Stimulated activated CD8-positive, alpha-beta memory T cell treated with anti-CD3 and anti-CD28 coated beads, Interleukin-2, amount 100 ng/mL, for 1 hour (primary cell): ENCODE measurements around the gene GNPAT.

Experiments used
- DNase-seq, 2 donors: peaks; one replicate each; pipeline ENCODE4 v3.0.0-alpha.2; 2020; ENCODE audit warnings: low read depth in 2 of 2

The GNPAT gene

GRCh38 chr1:231213831-231214573 lies 27.0 kb upstream of the GNPAT start:
- DNase-seq: no peak

- no peak for DNase-seq
These were observed 25.9 kb upstream of the GNPAT start for GRCh38 chr1:231214918-231215680.

GRCh38 chr1:231215681-231216385 lies 25.2 kb upstream of the GNPAT start:
- DNase-seq: no peak

- no peak for DNase-seq
These were observed 24.5 kb upstream of the GNPAT start for GRCh38 chr1:231216498-231216897.

GRCh38 chr1:231217056-231217455 lies 24.0 kb upstream of the GNPAT start:
- no peak for DNase-seq

GRCh38 chr1:231218078-231218477 lies 22.9 kb upstream of the GNPAT start:
- no peak for DNase-seq

- no peak for DNase-seq
These were observed 21.3 kb upstream of the GNPAT start for GRCh38 chr1:231219422-231220401.

GRCh38 chr1:231220801-231221200 lies 20.2 kb upstream of the GNPAT start:
- no peak for DNase-seq

- no peak for DNase-seq
These were observed 14.9 kb upstream of the GNPAT start for GRCh38 chr1:231226156-231226555.

GRCh38 chr1:231231511-231231910 lies 9.5 kb upstream of the GNPAT start:
- no peak for DNase-seq

- DNase-seq: no peak
These were observed 7.9 kb upstream of the GNPAT start for GRCh38 chr1:231232870-231233734.

GRCh38 chr1:231233735-231234417 lies 7.1 kb upstream of the GNPAT start:
- no peak for DNase-seq

- DNase-seq: no peak
These were observed 6.5 kb upstream of the GNPAT start for GRCh38 chr1:231234506-231234905.

GRCh38 chr1:231235526-231236207 lies 5.3 kb upstream of the GNPAT start:
- DNase-seq: no peak

- no peak for DNase-seq
These were observed 4.8 kb upstream of the GNPAT start for GRCh38 chr1:231236208-231236591.

- no peak for DNase-seq
These were observed 4.1 kb upstream of the GNPAT start for GRCh38 chr1:231236938-231237337.

GRCh38 chr1:231238298-231238697 lies 2.7 kb upstream of the GNPAT start:
- DNase-seq: no peak

- no peak for DNase-seq
These were observed 505 bp upstream of the GNPAT start for GRCh38 chr1:231240531-231240882.

GRCh38 chr1:231241750-231242149 lies 738 bp downstream of the GNPAT start:
- no peak for DNase-seq
